Measurements from ENCODE around the gene RNF144A.

The RNF144A gene

GRCh38 chr2:6963727-6964126 is 46.5 kb downstream of the RNF144A start:
- no peak overlapping the region for H3K4me3 ChIP-seq (ENCODE audit: low read depth, low read length)
- DNase-seq (ENCODE audit: low read depth), result no peak

- DNase-seq (ENCODE audit: low read depth), result no peak
- no peak overlapping the region for H3K4me3 ChIP-seq (ENCODE audit: low read depth, low read length)
Measured at GRCh38 chr2:6965071-6965795, 48.0 kb downstream of the RNF144A start.

GRCh38 chr2:6966446-6966940 is 49.3 kb downstream of the RNF144A start:
- no peak for DNase-seq (ENCODE audit: low read depth)
- H3K4me3 ChIP-seq (ENCODE audit: low read depth, low read length), result no peak overlapping the region

- H3K4me3 ChIP-seq (ENCODE audit: low read depth, low read length), result no peak overlapping the region
- no peak for DNase-seq (ENCODE audit: low read depth)
Measured at GRCh38 chr2:6967301-6967700, 50.1 kb downstream of the RNF144A start.

- DNase-seq (ENCODE audit: low read depth), result peak; percentile 38
Measured at GRCh38 chr2:6968319-6969100, 51.3 kb downstream of the RNF144A start.

GRCh38 chr2:6970551-6970950 is 53.3 kb downstream of the RNF144A start:
- H3K4me3 ChIP-seq (ENCODE audit: low read depth, low read length), result no peak overlapping the region
- no peak for DNase-seq (ENCODE audit: low read depth)

More at GRCh38 chr2:6968319-6969100, 51.3 kb downstream of the RNF144A start:
- no peak overlapping the region for H3K4me3 ChIP-seq (ENCODE audit: low read depth, low read length)

- H3K4me3 ChIP-seq (ENCODE audit: low read depth, low read length), result no peak overlapping the region
- no peak for DNase-seq (ENCODE audit: low read depth)
Measured at GRCh38 chr2:6970976-6971480, 53.8 kb downstream of the RNF144A start.

- H3K4me3 ChIP-seq (ENCODE audit: low read depth, low read length), result no peak overlapping the region
- DNase-seq (ENCODE audit: low read depth), result no peak
Measured at GRCh38 chr2:6971502-6971901, 54.3 kb downstream of the RNF144A start.

GRCh38 chr2:6972067-6972710 is 55.0 kb downstream of the RNF144A start:
- no peak for DNase-seq (ENCODE audit: low read depth)
- H3K4me3 ChIP-seq (ENCODE audit: low read depth, low read length), result no peak overlapping the region

GRCh38 chr2:6973895-6974545 is 56.8 kb downstream of the RNF144A start:
- DNase-seq (ENCODE audit: low read depth), result no peak
- H3K4me3 ChIP-seq (ENCODE audit: low read depth, low read length), result no peak overlapping the region

- DNase-seq (ENCODE audit: low read depth), result no peak
- H3K4me3 ChIP-seq (ENCODE audit: low read depth, low read length), result no peak overlapping the region
Measured at GRCh38 chr2:6975988-6976387, 58.8 kb downstream of the RNF144A start.

- DNase-seq (ENCODE audit: low read depth), result no peak
- H3K4me3 ChIP-seq (ENCODE audit: low read depth, low read length), result no peak overlapping the region
Measured at GRCh38 chr2:6977113-6977741, 60.0 kb downstream of the RNF144A start.

- no peak overlapping the region for H3K4me3 ChIP-seq (ENCODE audit: low read depth, low read length)
Measured at GRCh38 chr2:6977786-6978185, 60.6 kb downstream of the RNF144A start.

GRCh38 chr2:6978991-6979390 is 61.8 kb downstream of the RNF144A start:
- DNase-seq (ENCODE audit: low read depth), result no peak

More at GRCh38 chr2:6977786-6978185, 60.6 kb downstream of the RNF144A start:
- no peak for DNase-seq (ENCODE audit: low read depth)

GRCh38 chr2:6982449-6982848 is 65.2 kb downstream of the RNF144A start:
- H3K4me3 ChIP-seq (ENCODE audit: low read depth, low read length), result no peak overlapping the region
- DNase-seq (ENCODE audit: low read depth), result no peak

More at GRCh38 chr2:6978991-6979390, 61.8 kb downstream of the RNF144A start:
- H3K4me3 ChIP-seq (ENCODE audit: low read depth, low read length), result no peak overlapping the region

GRCh38 chr2:6982934-6983589 is 65.8 kb downstream of the RNF144A start:
- DNase-seq (ENCODE audit: low read depth), result no peak
- no peak overlapping the region for H3K4me3 ChIP-seq (ENCODE audit: low read depth, low read length)

GRCh38 chr2:6986301-6986911 is 69.2 kb downstream of the RNF144A start:
- no peak overlapping the region for H3K4me3 ChIP-seq (ENCODE audit: low read depth, low read length)
- DNase-seq (ENCODE audit: low read depth), result no peak

GRCh38 chr2:6986912-6987361 is 69.7 kb downstream of the RNF144A start:
- no peak overlapping the region for H3K4me3 ChIP-seq (ENCODE audit: low read depth, low read length)
- no peak for DNase-seq (ENCODE audit: low read depth)
